Vagina (tissue), 2 donors: ENCODE data around the gene CSK.

Experiments used
- CTCF ChIP-seq, 3 experiments: fragments of 450-650 bp in 2 of 3; fragments of 200-600 bp in 1 of 3; sonication (generic) in 1 of 3; IDR thresholded peaks; one replicate each; pipeline ENCODE4 v1.5.1; 2017 to 2019; ENCODE audit warnings: antibody characterized with exemption in 3 of 3, mild to moderate bottlenecking in 2 of 3, moderate library complexity in 2 of 3
- POLR2A ChIP-seq, 2 donors: fragments of 450-650 bp; IDR thresholded peaks; one replicate each; pipeline ENCODE4 v1.6.1; 2017; ENCODE audit warnings: antibody characterized with exemption in 2 of 2, mild to moderate bottlenecking in 2 of 2, moderate library complexity in 2 of 2
- POLR2AphosphoS5 ChIP-seq, 2 donors: sonication (generic); formaldehyde crosslinking; IDR thresholded peaks; one replicate each; pipeline ENCODE4 v1.9.0; 2017; ENCODE audit warnings: antibody characterized with exemption in 2 of 2, mild to moderate bottlenecking in 2 of 2, low read depth in 1 of 2; ENCODE audit not compliant: insufficient read depth in 1 of 2

- TF ChIP-seq CTCF (IDR thresholded peaks at IDR 0.05) (no peak), POLR2AphosphoS5 (IDR thresholded peaks at IDR 0.05; ENCODE audit: insufficient read depth in 1 of 2, low read depth in 1 of 2) (no peak), POLR2A (IDR thresholded peaks at IDR 0.05) (no peak)
Observed at GRCh38 chr15:74844319-74845207, 62.7 kb downstream of the CSK start.
